GM18867 (cell line): ENCODE data around the gene PAX5.

ENCODE experiments used
- ATAC-seq: cut with Tn5 transposase; IDR thresholded peaks from one replicate; pipeline ENCODE4 v1.9.1; 2021; ENCODE audit warnings: mild to moderate bottlenecking, moderate library complexity; ENCODE audit not compliant: unreplicated experiment

PAX5 gene

DNA sequence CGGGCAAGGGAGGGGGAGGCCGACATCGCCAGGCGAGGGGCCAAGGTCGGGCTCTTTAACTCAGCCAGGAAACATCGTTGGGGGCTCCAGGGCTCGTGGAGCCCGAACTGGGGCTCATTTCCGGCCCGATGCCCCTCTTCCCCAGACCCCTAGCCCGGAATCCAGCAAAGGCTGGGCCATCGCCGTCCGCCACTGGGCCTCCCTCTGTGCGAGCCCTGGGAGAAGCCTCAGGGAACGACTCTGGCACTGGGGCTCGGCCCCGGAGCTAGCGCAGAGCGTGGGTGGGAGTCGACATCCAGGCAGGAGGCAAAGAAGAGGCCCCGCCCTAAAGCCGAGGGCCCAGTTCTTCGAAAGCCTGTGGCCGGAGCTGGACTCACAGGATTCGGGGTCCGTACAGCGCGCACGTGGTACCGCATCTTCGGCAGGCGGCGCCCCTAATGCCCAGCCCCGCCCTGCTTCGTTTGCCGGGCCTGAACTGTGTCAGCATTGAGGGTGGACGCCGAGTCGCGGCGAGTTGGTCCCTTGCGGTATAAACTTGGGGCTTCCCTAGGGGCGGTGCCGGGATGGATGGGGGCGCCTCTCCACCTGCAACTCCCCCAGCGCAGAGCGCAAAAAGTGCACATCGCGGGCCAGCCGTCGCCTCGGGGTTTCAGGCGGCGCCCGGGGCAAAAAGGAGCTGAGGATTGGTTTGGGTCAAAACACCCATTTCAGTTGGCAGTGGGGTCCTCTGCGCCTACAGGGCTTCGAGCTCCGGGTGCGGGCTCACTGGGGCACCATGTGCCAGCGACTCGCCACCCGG, 3.6 kb upstream of the PAX5 start:
- ATAC-seq = no peak

DNA sequence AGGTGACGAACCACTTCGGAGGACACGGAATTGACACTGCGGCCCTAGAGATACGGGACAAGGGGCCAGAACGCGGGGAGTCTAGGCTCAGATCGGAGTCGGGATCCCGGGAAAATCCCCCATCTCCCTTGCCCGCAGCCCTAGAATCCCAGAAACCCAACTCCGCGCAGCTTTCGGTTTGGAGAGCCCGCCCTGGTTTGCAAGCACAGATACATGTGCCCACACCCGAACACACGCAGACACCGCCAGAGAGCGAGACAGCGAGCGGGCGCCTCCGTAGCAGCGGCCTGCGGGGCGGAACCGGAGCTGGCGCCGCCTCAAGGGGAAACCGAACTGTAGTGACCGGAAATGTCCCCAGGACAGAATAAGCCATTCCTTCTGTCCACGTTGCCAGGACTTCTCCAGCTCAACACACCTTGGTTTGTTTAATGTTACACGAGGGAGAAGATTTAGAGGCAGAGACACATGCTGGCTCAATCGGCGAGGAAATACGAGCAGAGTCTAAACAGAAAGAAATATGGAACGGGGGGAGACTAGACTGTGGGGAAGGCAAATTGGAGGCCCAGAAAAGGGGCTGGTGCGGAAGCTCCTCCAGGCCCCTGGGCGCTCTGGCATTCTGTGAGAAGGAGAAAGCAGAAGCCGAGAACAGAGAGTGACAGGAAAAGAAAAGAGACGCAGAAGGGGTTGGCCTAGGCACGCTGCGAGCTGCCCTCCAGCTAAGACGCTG, 2.9 kb upstream of the PAX5 start:
- peak; percentile 34 for ATAC-seq

DNA sequence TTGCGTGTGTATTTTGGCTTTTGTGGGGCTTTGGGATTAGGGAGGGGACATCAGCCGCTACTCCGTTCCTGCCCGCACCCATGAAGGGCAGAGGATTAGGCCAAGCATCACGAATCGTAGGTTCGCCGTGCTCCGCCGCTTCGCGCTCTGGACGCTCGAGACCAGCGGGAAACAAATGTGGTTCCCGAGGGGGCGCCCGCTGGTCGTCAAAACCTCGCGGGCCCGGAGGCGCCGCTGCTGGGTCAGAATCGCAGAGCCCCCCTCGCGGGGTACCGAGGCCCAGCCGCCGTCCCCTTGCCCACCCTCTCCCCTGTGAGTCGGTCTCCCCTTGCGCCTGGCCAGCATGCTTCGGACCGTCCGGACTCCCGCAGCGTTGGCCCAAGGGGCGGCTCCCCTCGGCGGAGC, 2.3 kb upstream of the PAX5 start:
- ATAC-seq = peak; percentile 14

DNA sequence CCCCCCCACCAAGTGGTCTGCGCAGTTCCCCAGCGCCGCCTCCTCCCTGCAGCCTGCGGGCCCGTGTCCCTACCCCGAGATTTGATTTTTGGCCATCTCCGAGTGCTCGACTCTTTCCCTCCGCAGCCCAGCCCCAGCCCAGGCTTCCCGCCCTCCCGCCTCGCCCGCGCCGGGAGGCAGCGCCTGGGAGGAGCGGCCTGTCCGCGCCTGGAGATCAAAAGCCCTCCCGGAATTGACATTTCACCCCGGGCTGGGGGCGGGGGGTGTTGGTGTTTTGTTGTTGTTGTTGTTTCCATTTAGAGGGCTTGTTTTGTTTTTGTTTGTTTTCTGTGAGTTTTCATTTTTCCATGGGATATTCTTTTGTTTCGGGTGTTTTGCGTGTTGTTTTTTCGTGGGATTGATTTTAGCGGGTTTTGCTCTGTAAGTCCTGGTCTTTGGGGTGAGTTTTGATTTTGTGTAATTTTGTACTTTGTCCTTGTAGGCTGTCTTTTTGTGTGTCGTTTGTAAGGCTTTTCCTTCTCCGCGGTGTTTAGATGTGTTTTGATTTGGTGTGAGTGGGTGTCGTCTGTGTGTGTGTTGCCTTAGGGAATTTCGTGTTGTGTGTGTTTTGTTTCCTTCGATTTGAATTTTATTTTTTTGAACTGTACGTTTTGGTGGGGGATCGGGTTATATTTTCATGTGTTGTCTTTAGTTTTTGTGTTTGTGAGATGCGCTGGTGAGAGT, 1.7 kb upstream of the PAX5 start:
- no peak for ATAC-seq

DNA sequence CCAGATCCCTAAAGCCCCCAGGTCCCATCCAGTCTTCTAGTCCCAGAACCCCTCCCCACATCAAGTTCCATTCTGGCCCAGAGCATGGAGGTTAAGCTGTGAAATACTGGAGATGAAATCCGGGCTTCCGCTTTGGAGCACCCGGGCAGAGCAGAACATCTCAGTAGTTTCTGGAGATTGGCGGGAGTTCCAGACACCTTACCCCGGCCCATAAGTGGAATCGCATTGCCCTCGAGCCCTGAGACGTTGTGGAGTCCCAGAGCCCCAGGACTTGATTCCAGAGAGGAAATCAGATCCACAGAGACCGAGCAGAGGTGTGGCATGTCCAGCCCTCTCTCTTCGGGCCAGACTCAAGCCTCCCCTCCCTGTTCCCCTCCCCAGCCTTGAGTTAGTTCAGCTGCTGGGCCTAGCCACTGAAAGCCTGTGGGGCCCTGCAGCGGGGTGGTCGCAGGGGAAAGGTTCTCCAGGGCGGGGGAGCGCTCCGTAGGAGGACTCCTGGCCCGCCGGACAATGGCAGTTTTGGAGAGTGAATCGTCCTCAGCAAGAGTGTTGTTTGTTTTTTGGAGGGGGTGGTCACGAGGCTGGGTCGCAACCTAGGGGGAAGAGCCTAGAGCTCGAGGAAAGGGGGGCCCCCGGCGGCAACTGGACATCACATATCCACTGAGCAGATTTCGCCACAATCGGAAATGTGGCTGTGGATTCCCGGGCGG, 1.0 kb upstream of the PAX5 start:
- ATAC-seq = no peak

DNA sequence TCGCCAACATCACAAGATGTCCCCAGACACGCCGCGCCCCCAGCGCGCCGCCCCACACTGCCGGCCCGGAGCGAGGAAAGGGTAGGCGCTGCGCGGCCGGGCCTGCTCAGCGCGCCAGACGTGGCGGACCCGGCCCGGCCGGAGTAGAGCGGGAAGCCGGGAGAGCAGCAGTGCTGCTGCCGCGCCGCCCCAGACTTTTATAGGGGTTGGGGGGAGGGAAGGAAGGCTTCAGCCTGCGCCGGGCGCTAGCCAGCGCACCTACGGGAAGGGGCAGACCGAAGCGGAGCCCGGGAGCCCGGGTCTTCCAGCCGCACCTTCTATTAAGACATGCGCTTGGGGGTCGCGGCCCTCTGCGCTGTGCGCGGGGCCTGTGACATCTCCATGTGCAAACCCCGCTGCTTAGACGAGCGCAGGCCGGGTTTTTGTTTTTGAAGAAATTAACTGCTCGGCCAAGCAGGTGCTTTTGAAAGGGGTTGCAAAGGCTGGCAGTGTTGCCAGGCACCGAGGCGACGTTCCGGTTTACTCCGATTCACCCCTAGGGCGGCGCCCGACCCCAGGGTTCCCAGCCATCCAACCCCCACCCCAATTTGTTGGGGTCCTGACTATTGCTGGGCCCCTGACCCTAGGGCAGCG, 353 bp upstream of the PAX5 start:
- ATAC-seq = peak; percentile 29

DNA sequence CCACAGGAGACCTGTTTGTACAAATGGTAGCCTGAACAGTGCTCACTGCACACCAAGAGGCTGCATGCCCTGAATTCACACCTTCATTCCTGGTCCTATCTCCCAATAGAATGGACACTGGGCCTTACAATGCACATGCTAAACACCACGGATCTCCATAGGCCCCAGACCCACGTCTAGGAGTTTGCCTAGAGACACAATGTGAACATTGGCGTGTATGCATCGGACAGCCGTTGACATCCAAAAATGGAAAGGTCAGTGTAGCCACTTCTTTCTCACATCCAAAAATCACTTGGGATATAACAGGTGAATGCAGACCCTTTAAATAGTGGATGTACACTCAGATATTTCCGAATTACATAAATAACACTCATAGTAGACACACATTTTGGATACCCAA, 927 bp downstream of the PAX5 start:
- no peak for ATAC-seq

DNA sequence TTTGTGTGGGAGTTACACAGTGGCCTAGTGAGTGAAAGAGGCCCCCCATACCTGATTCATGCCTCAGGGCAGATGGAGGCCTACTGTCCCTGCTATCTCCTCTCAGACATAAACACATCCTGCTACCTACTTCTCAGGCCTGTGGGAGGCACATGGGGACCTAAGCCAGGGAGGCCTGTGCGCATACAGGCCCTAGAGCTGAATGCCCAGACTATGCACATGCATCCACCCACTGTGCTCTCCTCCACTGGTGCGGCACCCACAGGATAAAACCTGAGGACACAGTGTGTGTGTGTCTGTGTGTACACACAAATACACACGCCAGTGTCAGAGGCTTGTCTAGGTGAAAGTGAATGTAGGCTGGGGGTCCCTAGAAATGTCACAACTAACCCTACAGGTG, 1.4 kb downstream of the PAX5 start:
- ATAC-seq = no peak

DNA sequence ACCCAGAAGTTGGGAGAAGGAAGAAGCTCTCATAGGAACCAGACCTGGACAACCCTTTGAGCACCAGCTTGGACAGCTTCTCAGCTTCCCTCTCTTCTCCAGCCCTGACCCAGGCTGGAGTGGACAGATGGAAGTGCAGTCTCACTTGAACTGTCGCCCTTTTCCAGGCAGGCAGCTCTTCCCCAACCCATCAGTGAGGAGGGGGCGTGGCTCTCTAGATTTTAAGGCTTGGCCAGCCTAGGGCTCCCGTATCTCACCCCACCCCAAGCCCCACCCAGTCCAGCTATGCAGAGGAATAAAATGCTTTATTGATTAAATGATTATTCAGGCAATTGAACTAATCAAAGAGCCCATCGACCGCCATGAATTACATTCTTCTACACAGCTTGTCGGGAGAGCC, 2.2 kb downstream of the PAX5 start:
- ATAC-seq = no peak

DNA sequence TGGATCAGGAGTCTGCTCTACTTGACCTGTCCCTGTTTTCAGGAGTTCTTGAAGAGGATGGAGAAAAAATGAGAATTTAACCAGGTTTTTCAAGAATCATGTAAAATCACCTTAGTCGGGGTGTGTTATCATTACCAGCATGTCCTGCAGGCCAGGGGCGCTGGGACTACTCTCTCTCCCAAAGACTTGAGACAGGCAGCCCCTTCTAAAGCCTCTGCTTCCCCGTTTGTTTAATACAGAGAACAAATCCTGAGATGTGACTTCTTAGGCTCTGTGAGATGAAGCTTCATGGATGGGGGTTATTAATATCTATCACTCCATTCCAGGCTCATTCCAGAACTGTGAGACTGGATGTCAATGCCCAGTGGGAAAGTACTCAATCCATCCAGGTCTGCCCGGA, 3.0 kb downstream of the PAX5 start:
- no peak for ATAC-seq

DNA sequence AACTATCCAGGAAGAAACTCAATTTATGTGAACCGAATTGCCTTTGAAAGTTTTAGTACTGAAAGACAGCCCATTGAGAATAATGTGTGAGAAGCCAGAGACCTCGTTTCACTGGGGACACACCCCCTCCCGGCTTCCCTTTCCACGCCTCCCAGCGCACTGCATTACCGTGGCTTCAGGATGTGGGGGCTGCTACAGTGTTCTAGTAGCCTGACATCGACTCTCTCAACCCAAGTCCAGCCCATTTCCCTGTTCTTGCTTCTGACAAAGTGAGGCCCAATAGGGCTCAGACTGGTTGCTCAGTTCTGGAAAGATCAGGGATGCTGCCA, 3.5 kb downstream of the PAX5 start:
- ATAC-seq = no peak

DNA sequence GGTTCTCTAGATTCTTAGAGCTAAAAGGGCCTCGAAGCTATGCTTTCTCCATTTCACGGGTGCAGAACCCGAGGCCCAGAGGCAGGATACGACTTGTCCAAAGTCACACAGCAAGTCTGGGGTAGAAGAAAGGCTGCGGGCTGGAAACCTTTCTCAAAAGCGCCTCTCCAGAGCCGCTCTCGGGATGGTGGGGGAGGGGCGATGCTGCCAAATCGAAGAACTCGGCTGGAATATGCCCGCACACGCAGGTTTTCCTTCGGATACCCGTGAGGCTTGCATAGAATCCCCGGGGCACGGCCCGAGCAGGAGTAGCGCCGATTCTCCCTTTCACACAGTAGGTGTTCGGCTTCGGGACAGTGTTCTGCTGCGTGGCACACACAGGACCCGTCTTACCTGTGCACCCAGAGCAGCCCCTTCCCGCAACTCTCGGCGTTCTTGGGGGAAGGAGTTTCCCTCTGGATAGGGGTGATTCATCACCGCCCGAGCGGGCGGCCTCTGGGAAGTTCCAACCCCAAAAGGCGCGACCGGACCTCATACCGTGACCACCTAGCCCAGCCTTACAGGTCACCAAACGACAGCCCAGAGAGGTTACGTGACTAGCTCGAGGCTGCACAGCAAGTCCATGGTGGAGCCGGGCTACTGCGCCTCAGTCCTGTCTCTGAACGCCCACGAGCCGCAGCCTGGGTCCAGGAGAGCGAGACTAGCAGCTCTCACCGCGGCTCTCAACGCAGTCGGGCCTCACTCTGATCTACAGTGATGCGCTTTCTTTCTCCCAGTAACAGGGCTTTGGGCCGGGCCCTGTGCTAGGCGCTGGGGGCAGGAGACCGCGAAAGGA, 4.1 kb downstream of the PAX5 start:
- ATAC-seq = no peak

DNA sequence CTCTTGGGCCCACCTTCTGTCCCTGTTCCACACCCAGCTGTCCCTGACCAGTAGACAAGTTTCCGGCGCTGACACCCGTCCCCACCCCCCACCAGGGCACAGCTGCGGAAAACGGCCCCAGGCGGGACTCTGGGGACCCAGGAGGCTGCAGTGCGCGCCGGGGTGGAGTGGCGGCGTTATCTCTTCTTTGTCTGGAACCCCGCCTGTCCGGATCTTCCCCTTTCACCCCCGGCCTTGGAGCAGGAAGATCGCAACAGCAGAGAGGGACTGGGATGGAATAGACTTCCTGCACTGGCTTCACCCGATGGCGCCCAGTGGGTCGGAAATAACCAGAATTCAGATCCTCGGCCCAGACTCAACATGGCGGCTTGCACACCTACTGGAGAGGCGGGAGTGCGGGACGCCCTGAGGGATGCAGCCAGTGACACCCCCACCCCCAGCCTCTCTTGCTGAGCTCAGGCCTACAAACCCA, 4.7 kb downstream of the PAX5 start:
- ATAC-seq = no peak

DNA sequence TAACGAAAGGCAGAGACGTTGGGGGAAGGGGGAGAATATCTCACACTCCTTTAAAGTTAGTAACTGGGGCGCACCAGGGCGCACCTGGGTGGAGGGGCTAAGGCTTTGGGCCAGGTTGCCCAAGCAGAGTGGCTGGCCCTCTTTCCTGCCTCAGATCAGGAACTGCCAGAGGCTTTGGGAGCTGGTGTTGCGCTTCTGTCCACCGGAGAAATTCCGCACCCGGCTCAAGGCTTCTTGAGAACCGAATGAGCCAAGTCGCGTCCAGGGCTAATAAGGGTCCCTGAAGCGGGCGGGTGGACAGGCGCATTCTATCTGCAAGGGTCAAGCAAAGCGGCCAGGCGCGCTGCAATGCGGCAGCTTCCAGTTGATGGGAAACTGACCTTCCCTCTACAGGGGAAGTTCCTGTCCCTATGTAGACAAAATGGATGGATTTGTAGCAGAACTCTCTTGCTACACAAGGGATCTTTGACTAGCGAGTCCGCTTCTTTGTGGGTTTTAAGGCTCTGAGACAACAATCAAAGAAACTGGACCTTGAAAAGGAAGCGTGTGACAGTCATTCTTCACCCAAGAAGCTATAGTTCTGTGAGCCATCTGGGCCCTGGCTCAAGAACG, 5.5 kb downstream of the PAX5 start:
- no peak for ATAC-seq

DNA sequence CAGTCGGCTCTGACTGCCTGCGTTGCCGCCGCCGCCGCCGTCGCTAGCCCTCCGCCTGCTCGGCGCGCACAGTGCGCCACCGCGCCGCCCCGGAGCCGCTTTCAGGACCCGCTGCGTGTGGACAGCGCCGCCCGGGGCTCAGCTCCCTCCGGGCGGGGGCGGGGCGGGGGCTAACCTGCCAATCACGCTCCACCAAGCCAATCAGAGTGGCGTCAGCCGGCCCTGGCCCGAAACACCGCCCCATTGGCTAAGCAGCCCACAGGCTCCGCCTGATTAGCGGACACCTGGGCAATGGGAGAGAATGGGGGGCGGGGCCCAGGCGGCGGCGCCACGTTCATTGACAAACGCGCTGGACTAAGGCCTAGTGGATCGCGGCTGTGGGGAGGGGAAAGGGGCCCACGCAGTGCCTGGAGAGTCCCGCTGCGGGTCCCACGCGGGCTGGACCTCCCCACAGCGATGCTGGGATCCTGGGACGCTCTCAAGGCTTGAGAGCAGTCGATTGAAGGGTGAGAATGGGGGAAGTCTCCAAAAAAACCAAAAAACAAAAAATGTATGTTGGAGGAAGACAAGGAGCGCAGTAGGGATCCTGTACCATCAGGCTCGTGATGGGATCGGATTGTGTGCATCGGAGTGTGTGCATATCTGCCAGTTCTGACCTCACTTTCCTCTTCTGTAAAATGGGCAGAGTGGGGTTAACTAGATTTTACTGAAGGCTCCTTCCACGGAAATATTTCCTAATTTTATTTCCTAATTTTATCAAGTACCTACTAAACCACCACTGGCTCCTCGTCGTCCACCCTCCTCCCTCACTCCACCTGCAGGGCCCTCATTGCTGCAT, 6.3 kb downstream of the PAX5 start:
- peak; percentile 81 for ATAC-seq

DNA sequence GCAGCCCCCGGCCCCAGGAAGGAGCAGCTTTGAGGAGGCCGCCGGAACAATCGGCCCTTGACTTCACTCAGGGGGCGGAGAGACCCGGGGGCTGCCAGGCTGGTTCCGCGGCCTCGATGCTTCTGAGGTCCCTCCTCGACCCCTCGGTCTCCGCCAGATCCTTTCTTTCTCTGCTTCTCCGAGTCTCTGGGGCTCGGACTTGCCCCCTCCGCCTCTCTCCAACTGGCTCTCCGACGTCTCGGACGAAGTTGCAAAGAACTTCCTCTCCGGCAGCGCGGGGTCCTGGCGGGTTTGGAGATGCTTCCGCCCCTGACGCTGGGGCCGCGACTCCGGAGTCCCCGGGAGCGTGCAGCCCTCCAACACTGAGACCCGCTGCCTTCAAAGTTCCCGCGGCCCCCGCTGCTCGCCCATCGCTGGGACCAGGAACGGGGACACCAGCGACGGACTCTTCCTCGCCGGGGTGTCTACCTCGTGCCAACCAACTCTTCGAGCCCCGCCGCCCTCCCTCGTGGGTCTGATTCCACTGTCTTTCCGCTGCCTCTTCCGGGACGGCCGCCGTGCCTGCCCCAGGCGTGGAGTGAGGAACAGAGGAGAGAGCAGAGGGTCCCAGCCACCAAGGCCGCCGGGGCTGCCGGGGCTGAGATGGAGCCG, 7.0 kb downstream of the PAX5 start:
- ATAC-seq = peak; percentile 0

DNA sequence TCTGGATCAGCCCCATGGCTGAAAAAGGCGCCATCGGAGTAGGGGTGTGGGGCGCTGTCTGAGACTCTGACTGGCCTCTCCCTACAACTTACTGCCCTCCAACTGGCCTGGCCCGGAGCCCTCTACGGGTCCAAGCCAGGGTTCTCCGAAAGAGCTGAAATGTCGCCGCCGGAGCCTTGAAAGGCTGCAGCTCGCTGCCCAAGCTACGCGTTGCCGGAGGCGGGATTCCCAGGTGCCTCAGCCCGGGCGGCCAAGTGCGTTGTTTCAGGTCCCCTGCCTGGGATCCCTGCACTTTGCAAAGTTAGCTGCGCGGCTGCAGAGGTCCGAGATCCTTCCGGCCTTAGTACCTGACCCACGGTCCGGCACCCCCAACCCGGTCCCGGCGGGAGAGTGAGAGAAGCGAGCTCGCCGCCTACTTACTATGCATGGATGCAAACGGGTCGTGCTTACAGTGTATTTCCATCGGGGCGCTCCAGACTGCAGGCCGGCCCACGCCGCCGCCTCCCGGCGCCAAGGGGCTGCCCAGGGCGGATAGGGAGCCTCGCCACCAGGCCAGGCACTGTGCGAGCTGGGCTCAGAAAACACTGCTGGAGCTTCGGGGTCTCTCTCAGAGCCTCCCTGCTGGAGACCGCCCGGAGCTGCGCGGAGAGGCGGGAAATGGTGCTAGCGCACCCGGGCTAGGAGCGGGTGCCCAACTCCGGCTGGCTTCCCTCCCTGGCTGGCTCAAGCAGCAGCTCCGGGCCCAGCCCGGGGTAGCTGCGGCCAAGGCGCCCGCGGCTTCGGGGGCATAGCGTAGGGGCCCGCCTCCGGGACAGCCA, 7.7 kb downstream of the PAX5 start:
- no peak for ATAC-seq
